ENCODE measurements around the gene ADAM8.

The ADAM8 gene

GRCh38 chr10:133282846-133283390, 6.2 kb upstream of the ADAM8 start:
- TF ChIP-seq, protein P1, sequence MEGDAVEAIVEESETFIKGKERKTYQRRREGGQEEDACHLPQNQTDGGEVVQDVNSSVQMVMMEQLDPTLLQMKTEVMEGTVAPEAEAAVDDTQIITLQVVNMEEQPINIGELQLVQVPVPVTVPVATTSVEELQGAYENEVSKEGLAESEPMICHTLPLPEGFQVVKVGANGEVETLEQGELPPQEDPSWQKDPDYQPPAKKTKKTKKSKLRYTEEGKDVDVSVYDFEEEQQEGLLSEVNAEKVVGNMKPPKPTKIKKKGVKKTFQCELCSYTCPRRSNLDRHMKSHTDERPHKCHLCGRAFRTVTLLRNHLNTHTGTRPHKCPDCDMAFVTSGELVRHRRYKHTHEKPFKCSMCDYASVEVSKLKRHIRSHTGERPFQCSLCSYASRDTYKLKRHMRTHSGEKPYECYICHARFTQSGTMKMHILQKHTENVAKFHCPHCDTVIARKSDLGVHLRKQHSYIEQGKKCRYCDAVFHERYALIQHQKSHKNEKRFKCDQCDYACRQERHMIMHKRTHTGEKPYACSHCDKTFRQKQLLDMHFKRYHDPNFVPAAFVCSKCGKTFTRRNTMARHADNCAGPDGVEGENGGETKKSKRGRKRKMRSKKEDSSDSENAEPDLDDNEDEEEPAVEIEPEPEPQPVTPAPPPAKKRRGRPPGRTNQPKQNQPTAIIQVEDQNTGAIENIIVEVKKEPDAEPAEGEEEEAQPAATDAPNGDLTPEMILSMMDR (IDR thresholded peaks at IDR 0.05; ENCODE audit: borderline replicate concordance, insufficient read depth, low read depth, low read length), result no peak
- H3K4me3 ChIP-seq (ENCODE audit: low read depth, low read length), result no peak overlapping the region

- TF ChIP-seq, protein P1 (IDR thresholded peaks at IDR 0.05; ENCODE audit: borderline replicate concordance, insufficient read depth, low read depth, low read length), result no peak
- H3K4me3 ChIP-seq (ENCODE audit: low read depth, low read length), result no peak overlapping the region
Measured at GRCh38 chr10:133281628-133282372, 5.1 kb upstream of the ADAM8 start.

DNA sequence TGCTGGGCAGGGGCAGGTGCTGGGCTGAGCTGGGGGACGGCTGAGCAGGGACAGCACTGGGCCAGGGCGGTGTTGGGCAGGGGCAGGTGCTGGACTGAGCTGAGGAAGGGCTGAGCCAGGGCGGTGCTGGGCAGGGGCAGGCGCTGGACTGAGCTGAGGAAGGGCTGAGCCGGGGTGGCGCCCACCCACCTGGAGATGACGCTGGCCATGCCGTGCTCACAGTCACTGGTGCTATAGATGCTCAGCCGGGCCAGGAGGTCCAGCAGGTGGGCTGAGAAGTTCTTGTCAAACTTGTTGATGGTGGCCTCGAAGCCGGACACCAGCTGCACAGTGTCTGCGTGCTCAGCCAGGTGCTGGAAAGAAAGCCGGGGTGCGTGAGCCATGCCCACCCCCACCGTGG, 4.4 kb upstream of the ADAM8 start:
- no peak overlapping the region for H3K4me3 ChIP-seq (ENCODE audit: low read depth, low read length)
- TF ChIP-seq, protein P1 (IDR thresholded peaks at IDR 0.05; ENCODE audit: borderline replicate concordance, insufficient read depth, low read depth, low read length), result no peak

DNA sequence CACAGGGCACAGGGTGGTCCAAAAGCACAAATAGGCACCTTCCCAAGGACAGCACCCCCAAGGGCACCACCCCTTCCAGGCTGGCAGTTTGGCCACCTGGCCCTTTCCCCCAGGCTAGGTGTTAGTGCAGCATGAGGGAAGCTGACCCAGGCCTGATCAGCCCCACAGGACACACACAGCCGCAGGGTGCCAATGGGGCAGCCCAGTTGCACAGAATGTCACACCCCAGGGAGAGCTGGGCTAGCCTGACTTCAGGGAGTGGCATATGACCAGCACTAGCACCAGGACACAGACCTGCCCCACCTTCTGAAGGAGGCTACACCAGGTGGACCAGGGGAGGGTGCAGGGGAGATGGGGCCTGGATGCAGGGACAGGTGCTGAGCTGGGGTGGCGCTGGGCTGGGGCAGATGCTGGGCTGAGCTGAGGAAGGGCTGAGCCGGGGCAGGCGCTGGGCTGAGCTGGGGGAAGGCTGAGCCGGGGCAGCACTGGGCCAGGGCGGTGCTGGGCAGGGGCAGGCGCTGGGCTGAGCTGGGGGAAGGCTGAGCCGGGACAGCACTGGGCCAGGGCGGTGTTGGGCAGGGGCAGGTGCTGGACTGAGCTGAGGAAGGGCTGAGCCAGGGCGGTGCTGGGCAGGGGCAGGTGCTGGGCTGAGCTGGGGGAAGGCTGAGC, 3.9 kb upstream of the ADAM8 start:
- TF ChIP-seq, protein P1 (IDR thresholded peaks at IDR 0.05; ENCODE audit: borderline replicate concordance, insufficient read depth, low read depth, low read length), result no peak
- no peak overlapping the region for H3K4me3 ChIP-seq (ENCODE audit: low read depth, low read length)

DNA sequence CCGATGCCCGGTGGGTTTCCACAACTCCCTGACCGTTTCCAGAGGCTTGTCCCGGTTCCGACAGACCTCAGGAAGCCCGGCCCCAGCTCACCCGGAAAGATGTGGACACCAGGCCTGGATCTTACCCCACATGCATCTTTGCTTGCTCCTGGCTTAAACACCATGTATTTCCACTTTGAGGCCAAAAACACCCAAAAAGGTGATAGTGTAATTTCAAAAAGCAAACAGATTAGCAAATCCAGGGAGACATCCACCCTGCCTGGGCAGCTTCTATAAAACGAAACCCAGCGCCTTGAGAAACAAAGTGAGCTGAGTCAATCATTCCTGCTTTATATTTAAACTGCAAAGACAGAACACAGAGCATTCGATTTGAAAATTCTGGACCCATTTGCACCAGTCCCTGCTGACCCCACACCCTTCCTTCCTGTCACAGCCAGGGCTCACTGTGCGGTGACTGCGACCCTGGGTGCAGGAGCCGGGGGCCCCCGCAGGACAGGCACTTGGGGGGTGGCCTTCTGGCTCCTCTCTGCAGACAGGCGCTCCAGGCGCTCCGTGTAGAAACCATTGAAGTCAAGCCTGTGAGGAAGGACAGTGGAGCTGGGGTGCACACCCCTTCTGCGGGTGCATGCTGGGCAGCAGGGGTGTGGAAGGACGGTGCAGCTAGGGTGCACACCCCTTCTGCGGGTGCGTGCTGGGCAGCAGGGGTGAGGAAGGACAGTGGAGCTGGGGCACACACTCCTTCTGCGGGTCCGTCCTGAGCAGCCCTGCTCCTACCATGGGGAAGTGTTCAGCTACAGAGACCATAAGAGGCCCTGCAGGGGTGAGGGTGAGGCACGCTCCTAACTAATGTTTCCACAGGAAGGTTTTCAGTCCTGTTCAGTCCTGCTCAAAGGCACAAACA, 2.9 kb upstream of the ADAM8 start:
- no peak overlapping the region for H3K4me3 ChIP-seq (ENCODE audit: low read depth, low read length)
- TF ChIP-seq, protein P1 (IDR thresholded peaks at IDR 0.05; ENCODE audit: borderline replicate concordance, insufficient read depth, low read depth, low read length), result no peak

DNA sequence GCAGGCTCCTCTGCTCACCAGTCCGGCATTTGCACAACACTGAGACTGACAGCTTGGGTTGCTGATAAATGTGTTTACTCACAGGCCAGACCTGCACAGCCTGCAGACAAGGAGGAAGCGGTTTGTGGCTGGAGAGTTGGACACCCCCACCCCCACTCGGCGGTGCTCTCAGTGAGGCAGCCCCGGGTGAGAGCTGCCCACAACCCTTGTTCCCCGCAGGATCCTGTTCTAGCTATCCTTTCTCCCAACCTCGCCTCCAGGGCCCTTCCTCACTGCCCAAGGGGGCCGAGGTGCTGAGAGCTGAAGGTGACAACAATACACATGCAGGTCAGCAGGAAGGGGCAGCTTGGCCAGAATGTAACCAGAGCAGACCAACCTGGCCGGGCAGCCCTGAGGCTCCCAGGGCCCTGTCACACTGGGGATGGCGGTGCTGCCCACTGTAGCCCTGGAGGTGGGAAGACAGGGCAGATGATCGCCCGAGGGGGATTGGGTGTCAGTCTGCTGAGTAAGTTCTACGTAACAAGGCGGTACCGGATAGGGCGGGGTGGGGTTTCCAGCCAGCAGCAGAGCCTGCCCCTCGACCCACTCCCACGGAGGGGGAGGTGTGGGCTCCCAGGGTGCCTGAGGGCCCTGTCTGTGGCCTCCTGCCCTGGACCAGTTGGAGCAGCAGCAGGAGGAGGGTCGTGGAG, 2.1 kb upstream of the ADAM8 start:
- H3K4me3 ChIP-seq (ENCODE audit: low read depth, low read length), result no peak overlapping the region
- TF ChIP-seq, protein P1 (IDR thresholded peaks at IDR 0.05; ENCODE audit: borderline replicate concordance, insufficient read depth, low read depth, low read length), result no peak

Data from GM12875 (cell line).